Measurements from ENCODE around the gene G6PC1. TPM values are rescaled to one million over a fixed set of nuclear protein-coding genes. Genes with fewer than 3 reads are reported as not detected.

The G6PC1 gene
- total and polyA plus RNA-seq, 2 of the 13 experiments (the other 11 are each of a cell fraction or from before 2014, with no cell fraction given): 1.7 to 37.9 TPM

DNA sequence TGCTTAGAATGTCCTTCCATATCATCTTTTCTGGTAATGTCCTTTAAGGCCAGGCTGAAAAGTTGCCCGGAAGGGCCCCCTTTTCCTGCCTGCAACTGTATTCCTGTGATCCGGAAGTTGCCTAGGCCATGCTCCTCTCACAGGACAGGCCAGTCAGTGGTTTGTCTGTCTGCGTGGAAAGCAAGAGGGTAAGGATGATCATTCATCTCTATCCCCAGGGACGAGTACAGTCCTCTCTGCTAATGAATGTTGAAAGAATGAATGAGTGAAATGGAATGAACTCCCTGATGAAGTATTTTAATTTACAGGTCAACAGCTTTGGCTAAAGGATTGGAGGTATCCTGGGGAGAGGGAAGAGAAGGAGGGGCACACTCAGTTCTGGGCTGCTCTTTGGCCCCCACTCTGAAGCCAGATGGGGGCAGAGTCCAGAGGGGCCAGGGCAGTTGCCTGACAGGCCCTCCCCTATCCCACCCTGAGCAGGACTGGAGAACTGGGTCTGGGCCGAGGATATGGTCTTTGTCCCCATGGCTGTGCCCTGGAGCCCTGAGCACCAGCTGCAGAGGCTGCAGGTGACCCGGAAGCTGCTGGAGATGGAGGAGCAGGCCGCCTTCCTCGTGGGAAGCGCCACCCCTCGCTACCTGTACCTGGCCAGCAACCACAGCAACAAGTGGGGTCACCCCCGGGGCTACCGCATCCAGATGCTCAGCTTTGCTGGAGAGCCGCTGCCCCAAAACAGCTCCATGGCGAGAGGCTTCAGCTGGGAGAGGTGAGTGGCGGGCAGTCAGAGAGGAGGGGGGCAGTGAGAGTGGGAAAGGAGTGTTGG, 46.4 kb upstream of the G6PC1 start (continued):
- TF ChIP-seq MIER3 (CRISPR knock-in tag; IDR thresholded peaks at IDR 0.05; ENCODE audit: borderline replicate concordance) (no peak; the same call in 1 of the 2 replicates), FOXM1 (CRISPR knock-in tag; IDR thresholded peaks at IDR 0.05) (no peak), RBFOX2 (IDR thresholded peaks at IDR 0.05; ENCODE audit: low read depth, low read length) (peak; percentile 54), ZBTB8A (CRISPR knock-in tag; IDR thresholded peaks at IDR 0.05; ENCODE audit: borderline replicate concordance, low read depth) (no peak), NPAS2 (CRISPR knock-in tag; IDR thresholded peaks at IDR 0.05; ENCODE audit: borderline replicate concordance) (no peak), ISL2 (CRISPR knock-in tag; IDR thresholded peaks at IDR 0.05) (peak; percentile 36), ZNF510 (CRISPR knock-in tag; IDR thresholded peaks at IDR 0.05; ENCODE audit: low read depth) (peak; percentile 88), YY1 (IDR thresholded peaks at IDR 0.05; ENCODE audit: insufficient read depth, insufficient replicate concordance, low read depth, low read length) (peak; percentile 54), GLMP (CRISPR knock-in tag; IDR thresholded peaks at IDR 0.05; ENCODE audit: borderline replicate concordance) (no peak), ZNF556 (CRISPR knock-in tag; IDR thresholded peaks at IDR 0.05; ENCODE audit: borderline replicate concordance) (0 out of 2 replicates have a peak, but pooled peaks have one; percentile 17), AKAP8 (CRISPR knock-in tag; IDR thresholded peaks at IDR 0.05) (no peak), RBM22 (optimal IDR thresholded peaks at IDR 0.05; ENCODE audit: low read length) (no peak)
- TF ChIP-seq, protein P1, sequence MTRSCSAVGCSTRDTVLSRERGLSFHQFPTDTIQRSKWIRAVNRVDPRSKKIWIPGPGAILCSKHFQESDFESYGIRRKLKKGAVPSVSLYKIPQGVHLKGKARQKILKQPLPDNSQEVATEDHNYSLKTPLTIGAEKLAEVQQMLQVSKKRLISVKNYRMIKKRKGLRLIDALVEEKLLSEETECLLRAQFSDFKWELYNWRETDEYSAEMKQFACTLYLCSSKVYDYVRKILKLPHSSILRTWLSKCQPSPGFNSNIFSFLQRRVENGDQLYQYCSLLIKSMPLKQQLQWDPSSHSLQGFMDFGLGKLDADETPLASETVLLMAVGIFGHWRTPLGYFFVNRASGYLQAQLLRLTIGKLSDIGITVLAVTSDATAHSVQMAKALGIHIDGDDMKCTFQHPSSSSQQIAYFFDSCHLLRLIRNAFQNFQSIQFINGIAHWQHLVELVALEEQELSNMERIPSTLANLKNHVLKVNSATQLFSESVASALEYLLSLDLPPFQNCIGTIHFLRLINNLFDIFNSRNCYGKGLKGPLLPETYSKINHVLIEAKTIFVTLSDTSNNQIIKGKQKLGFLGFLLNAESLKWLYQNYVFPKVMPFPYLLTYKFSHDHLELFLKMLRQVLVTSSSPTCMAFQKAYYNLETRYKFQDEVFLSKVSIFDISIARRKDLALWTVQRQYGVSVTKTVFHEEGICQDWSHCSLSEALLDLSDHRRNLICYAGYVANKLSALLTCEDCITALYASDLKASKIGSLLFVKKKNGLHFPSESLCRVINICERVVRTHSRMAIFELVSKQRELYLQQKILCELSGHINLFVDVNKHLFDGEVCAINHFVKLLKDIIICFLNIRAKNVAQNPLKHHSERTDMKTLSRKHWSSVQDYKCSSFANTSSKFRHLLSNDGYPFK (CRISPR knock-in tag; IDR thresholded peaks at IDR 0.05; ENCODE audit: borderline replicate concordance): peak; percentile 48; the same call in 1 of the 2 replicates
- TF ChIP-seq, protein P2, sequence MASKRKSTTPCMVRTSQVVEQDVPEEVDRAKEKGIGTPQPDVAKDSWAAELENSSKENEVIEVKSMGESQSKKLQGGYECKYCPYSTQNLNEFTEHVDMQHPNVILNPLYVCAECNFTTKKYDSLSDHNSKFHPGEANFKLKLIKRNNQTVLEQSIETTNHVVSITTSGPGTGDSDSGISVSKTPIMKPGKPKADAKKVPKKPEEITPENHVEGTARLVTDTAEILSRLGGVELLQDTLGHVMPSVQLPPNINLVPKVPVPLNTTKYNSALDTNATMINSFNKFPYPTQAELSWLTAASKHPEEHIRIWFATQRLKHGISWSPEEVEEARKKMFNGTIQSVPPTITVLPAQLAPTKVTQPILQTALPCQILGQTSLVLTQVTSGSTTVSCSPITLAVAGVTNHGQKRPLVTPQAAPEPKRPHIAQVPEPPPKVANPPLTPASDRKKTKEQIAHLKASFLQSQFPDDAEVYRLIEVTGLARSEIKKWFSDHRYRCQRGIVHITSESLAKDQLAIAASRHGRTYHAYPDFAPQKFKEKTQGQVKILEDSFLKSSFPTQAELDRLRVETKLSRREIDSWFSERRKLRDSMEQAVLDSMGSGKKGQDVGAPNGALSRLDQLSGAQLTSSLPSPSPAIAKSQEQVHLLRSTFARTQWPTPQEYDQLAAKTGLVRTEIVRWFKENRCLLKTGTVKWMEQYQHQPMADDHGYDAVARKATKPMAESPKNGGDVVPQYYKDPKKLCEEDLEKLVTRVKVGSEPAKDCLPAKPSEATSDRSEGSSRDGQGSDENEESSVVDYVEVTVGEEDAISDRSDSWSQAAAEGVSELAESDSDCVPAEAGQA (IDR thresholded peaks at IDR 0.05; ENCODE audit: low read depth): no peak
- TF ChIP-seq, protein P2 (CRISPR knock-in tag; IDR thresholded peaks at IDR 0.05; ENCODE audit: borderline replicate concordance): no peak
- TF ChIP-seq, protein P3, sequence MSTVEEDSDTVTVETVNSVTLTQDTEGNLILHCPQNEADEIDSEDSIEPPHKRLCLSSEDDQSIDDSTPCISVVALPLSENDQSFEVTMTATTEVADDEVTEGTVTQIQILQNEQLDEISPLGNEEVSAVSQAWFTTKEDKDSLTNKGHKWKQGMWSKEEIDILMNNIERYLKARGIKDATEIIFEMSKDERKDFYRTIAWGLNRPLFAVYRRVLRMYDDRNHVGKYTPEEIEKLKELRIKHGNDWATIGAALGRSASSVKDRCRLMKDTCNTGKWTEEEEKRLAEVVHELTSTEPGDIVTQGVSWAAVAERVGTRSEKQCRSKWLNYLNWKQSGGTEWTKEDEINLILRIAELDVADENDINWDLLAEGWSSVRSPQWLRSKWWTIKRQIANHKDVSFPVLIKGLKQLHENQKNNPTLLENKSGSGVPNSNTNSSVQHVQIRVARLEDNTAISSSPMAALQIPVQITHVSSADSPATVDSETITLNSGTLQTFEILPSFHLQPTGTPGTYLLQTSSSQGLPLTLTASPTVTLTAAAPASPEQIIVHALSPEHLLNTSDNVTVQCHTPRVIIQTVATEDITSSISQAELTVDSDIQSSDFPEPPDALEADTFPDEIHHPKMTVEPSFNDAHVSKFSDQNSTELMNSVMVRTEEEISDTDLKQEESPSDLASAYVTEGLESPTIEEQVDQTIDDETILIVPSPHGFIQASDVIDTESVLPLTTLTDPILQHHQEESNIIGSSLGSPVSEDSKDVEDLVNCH (CRISPR knock-in tag; IDR thresholded peaks at IDR 0.05): 0 out of 2 replicates have a peak, but pooled peaks have one; percentile 56

Data from HepG2 (cell line).